CD4-positive, alpha-beta T cell (primary cell): ENCODE results near the gene CCR5. TPM values are rescaled to one million over a fixed set of nuclear protein-coding genes. Genes with fewer than 3 reads are reported as not detected.

Source experiments
- ATAC-seq: fragments of 200-7000 bp; cut with Tn5 transposase; one replicate; pipeline ENCODE4 v1.10.0; 2022; ENCODE audit warnings: mild to moderate bottlenecking; ENCODE audit not compliant: poor library complexity
- CTCF ChIA-PET: fragments of 350-600 bp; sonication (Branson Sonifier 250); formaldehyde crosslinking; loops from one replicate; lab custom pipeline; 2021; ENCODE audit warnings: antibody characterized with exemption, inconsistent platforms; lab: Charles Lee
- POLR2A ChIA-PET: fragments of 350-600 bp; sonication (Branson Sonifier 250); formaldehyde crosslinking; loops from one replicate; lab custom pipeline; 2021; ENCODE audit warnings: antibody characterized with exemption, inconsistent platforms; lab: Charles Lee
- DNase-seq, 14 experiments: peaks; one replicate each; pipeline ENCODE4 v3.0.0-alpha.2; 2013 to 2020; ENCODE audit warnings: mixed read lengths in 2 of 14
- H3K27ac ChIP-seq, 2 donors: one replicate each; pipeline versions ENCODE4 v1.5.1 to v1.7.0; 2013; ENCODE audit warnings: low read length in 2 of 2, low read depth in 1 of 2, mild to moderate bottlenecking in 1 of 2
- H3K27me3 ChIP-seq, 2 experiments: 1 replicate in 1 of 2; 2 replicates in 1 of 2; pipeline versions ENCODE4 v1.6.1 to v1.7.0; 2013; ENCODE audit warnings: low read length in 2 of 2, control low read depth in 1 of 2, mild to moderate bottlenecking in 1 of 2, moderate library complexity in 1 of 2; ENCODE audit not compliant: insufficient read depth in 2 of 2, control insufficient read depth in 1 of 2
- H3K36me3 ChIP-seq: one replicate; pipeline ENCODE4 v1.6.1; 2013; ENCODE audit warnings: low read length, control low read depth; ENCODE audit not compliant: insufficient read depth
- H3K4me1 ChIP-seq: one replicate; pipeline ENCODE4 v1.6.1; 2013; ENCODE audit warnings: low read length, control low read depth; ENCODE audit not compliant: insufficient read depth
- H3K4me3 ChIP-seq: one replicate; pipeline ENCODE4 v1.5.1; 2013; ENCODE audit warnings: mild to moderate bottlenecking, low read length, moderate library complexity
- H3K9me3 ChIP-seq, 2 experiments: 1 replicate in 1 of 2; 2 replicates in 1 of 2; pipeline versions ENCODE4 v1.6.1 to v1.7.0; 2013; ENCODE audit warnings: low read length in 2 of 2, mild to moderate bottlenecking in 2 of 2, control low read depth in 1 of 2, moderate library complexity in 1 of 2; ENCODE audit not compliant: control insufficient read depth in 1 of 2, insufficient read depth in 1 of 2
- H3K27ac Mint-ChIP-seq: one replicate; pipeline ENCODE4 v1.8.0; 2020; ENCODE audit warnings: mixed read lengths
- H3K27me3 Mint-ChIP-seq: one replicate; pipeline ENCODE4 v1.8.0; 2021; ENCODE audit warnings: mixed read lengths
- H3K36me3 Mint-ChIP-seq: one replicate; pipeline ENCODE4 v1.8.0; 2021; ENCODE audit warnings: low read depth, mixed read lengths
- H3K4me1 Mint-ChIP-seq: one replicate; pipeline ENCODE4 v1.8.0; 2021; ENCODE audit warnings: low read depth, mixed read lengths
- H3K4me3 Mint-ChIP-seq: one replicate; pipeline ENCODE4 v1.8.0; 2020; ENCODE audit warnings: mild to moderate bottlenecking, mixed read lengths
- H3K9me3 Mint-ChIP-seq: one replicate; pipeline ENCODE4 v1.8.0; 2020; ENCODE audit warnings: mixed read lengths
- intact Hi-C, 2 experiments: fragments of 100-400 bp; cut with DNase I in 1 of 2; cut with micrococcal nuclease in 1 of 2; formaldehyde crosslinking; loops; one replicate each; pipeline versions ENCODE4 v1.15.1 to v1.9.0; 2023 to 2025; cut with DNase I, micrococcal nuclease
- total RNA-seq, 174 experiments: library from RNA in 2 of 174; stranded (reverse) in 2 of 174; gene quantifications; one replicate each; pipeline ENCODE4 v1.2.3 and lab custom pipeline; 2021 to 2026
- TF ChIP-seq, protein P1 (sequence below): fragments of 200-600 bp; IDR thresholded peaks from one replicate; pipeline ENCODE4 v1.8.0; 2022; ENCODE audit warnings: antibody characterized with exemption, mild to moderate bottlenecking

Gene CCR5
- total RNA-seq, 2 experiments from 2014 or later: 1.1 to 1.4 TPM

DNA sequence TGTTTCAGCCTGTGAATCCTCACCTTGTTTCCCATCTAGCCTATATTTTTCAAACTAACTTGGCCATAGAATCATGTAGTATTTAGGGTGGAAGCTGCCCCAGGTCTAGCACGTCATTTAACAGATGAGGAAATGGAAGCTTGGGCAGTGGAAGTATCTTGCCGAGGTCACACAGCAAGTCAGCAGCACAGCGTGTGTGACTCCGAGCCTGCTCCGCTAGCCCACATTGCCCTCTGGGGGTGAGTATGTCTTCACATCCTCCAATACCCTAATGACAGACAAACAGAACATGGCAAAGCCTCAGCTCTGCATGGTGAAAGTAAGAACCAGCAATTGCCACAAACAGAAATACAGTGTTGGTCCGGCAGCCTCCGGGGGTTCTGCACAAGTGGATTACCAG, 2.2 kb upstream of the CCR5 start:
- Mint-ChIP-seq H3K9me3 (no peaks in the 10 kb centered on the region), H3K4me1 (peaks cover 40% of the 10 kb centered on the region), H3K4me3 (peak overlapping the region; percentile 2), H3K27me3 (no peaks in the 10 kb centered on the region), H3K27ac (peak overlapping the region; percentile 77), H3K36me3 (no peaks in the 10 kb centered on the region)
- CTCF ChIA-PET: interaction anchor here (0.6 to 6.3 kb wide), 29 partner anchors 9 to 430 kb away, joined by 3 to 86 read pairs (median 5); partner anchors contain the start of genes CCR1 and CCR2
- Histone ChIP-seq H3K9me3 (no peaks in the 10 kb centered on the region), H3K27ac (no peak overlapping the region), H3K27me3 (no peaks in the 10 kb centered on the region), H3K4me3 (no peak overlapping the region), H3K36me3 (no peaks in the 10 kb centered on the region), H3K4me1 (peaks cover 57% of the 10 kb centered on the region)
- intact Hi-C loops: no loop called here
- peak; percentile 18 to 90 (median 54) for DNase-seq
- TF ChIP-seq, protein P1, sequence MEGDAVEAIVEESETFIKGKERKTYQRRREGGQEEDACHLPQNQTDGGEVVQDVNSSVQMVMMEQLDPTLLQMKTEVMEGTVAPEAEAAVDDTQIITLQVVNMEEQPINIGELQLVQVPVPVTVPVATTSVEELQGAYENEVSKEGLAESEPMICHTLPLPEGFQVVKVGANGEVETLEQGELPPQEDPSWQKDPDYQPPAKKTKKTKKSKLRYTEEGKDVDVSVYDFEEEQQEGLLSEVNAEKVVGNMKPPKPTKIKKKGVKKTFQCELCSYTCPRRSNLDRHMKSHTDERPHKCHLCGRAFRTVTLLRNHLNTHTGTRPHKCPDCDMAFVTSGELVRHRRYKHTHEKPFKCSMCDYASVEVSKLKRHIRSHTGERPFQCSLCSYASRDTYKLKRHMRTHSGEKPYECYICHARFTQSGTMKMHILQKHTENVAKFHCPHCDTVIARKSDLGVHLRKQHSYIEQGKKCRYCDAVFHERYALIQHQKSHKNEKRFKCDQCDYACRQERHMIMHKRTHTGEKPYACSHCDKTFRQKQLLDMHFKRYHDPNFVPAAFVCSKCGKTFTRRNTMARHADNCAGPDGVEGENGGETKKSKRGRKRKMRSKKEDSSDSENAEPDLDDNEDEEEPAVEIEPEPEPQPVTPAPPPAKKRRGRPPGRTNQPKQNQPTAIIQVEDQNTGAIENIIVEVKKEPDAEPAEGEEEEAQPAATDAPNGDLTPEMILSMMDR: no peak
- peak; percentile 74 for ATAC-seq
- POLR2A ChIA-PET: interaction anchor here (0.8 to 1.7 kb wide), 7 partner anchors 9 to 270 kb away, joined by 3 to 5 read pairs (median 3); no protein-coding TSS in a partner anchor

DNA sequence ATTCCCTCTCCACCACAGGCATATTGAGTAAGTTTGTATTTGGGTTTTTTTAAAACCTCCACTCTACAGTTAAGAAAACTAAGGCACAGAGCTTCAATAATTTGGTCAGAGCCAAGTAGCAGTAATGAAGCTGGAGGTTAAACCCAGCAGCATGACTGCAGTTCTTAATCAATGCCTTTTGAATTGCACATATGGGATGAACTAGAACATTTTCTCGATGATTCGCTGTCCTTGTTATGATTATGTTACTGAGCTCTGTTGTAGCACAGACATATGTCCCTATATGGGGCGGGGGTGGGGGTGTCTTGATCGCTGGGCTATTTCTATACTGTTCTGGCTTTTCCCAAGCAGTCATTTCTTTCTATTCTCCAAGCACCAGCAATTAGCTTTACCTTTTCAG, 1.6 kb upstream of the CCR5 start:
- peak overlapping the region in 1 of 2 donors; percentile 69 for H3K27ac ChIP-seq
- no peak for ATAC-seq

GRCh38 chr3:46369675-46370132, 1.0 kb upstream of the CCR5 start:
- no peak for DNase-seq
- H3K27ac ChIP-seq: peak overlapping the region in 1 of 2 donors; percentile 69
- ATAC-seq: no peak
- peaks cover 62% of the 10 kb centered on the region for H3K4me1 ChIP-seq
- no peak overlapping the region for H3K4me3 ChIP-seq
- H3K27me3 ChIP-seq: no peaks in the 10 kb centered on the region
- intact Hi-C loops: loop anchor here in 1 of 2 experiments (5.0 kb wide), 1 partner anchor 292 kb away; no protein-coding TSS in a partner anchor
- Mint-ChIP-seq H3K27ac (peak overlapping the region; percentile 77), H3K9me3 (no peaks in the 10 kb centered on the region), H3K4me1 (peaks cover 45% of the 10 kb centered on the region), H3K27me3 (no peaks in the 10 kb centered on the region), H3K4me3 (peak overlapping the region; percentile 32), H3K36me3 (no peaks in the 10 kb centered on the region)
- H3K36me3 ChIP-seq: no peaks in the 10 kb centered on the region
- TF ChIP-seq, protein P1: no peak
- ChIA-PET CTCF (interaction anchor here (1.0 to 6.3 kb wide), 14 partner anchors 8 to 431 kb away, joined by 3 to 86 read pairs (median 8); partner anchors contain the start of gene CCR2), POLR2A (interaction anchor here (0.6 to 2.1 kb wide), 10 partner anchors 8 to 374 kb away, joined by 3 to 7 read pairs (median 4); no protein-coding TSS in a partner anchor)
- no peaks in the 10 kb centered on the region for H3K9me3 ChIP-seq

More for the DNA sequence above, 1.6 kb upstream of the CCR5 start:
- peak overlapping the region; percentile 77 for H3K27ac Mint-ChIP-seq
- H3K36me3 Mint-ChIP-seq: no peaks in the 10 kb centered on the region
- intact Hi-C loops: no loop called here
- Histone ChIP-seq H3K4me1 (peaks cover 57% of the 10 kb centered on the region), H3K4me3 (no peak overlapping the region), H3K9me3 (no peaks in the 10 kb centered on the region), H3K27me3 (no peaks in the 10 kb centered on the region), H3K36me3 (no peaks in the 10 kb centered on the region)
- ChIA-PET POLR2A (interaction anchor here (0.8 to 2.1 kb wide), 9 partner anchors 9 to 271 kb away, joined by 3 to 7 read pairs (median 4); no protein-coding TSS in a partner anchor), CTCF (interaction anchor here (0.9 to 6.3 kb wide), 26 partner anchors 9 to 431 kb away, joined by 3 to 86 read pairs (median 6); partner anchors contain the start of genes CCR1 and CCR2)
- H3K4me1 Mint-ChIP-seq: peaks cover 40% of the 10 kb centered on the region
- H3K9me3 Mint-ChIP-seq: no peaks in the 10 kb centered on the region
- no peaks in the 10 kb centered on the region for H3K27me3 Mint-ChIP-seq
- H3K4me3 Mint-ChIP-seq: no peak overlapping the region
- no peak for DNase-seq
- TF ChIP-seq, protein P1: no peak
